Measurements from ENCODE around the gene OR5B12. TPM values are rescaled to one million over a fixed set of nuclear protein-coding genes. Genes with fewer than 3 reads are reported as not detected.

OR5B12 gene
- not detected in 2 replicates for total RNA-seq (2011; cell fraction: chromatin; rRNA removed; ENCODE audit: low replicate concordance)
- total RNA-seq (2011; cell fraction: nucleolus; rRNA removed): not detected in 2 replicates
- not detected in 2 replicates for total RNA-seq (2011; cell fraction: nucleoplasm; rRNA removed)
- total RNA-seq (2014; rRNA removed): not detected in 2 replicates
- total RNA-seq (2014; rRNA removed; fragmentation: Illumina TruSeq; extraction: Trizol): not detected in 2 replicates
- total RNA-seq (2015; rRNA removed; fragmentation: Illumina TruSeq; extraction: Trizol): not detected in 2 replicates
- not detected in 2 replicates for total RNA-seq (2021)
- not detected in 2 replicates for polyA plus RNA-seq (2011; rRNA removed)
- polyA plus RNA-seq (2011; cell fraction: cytosol; rRNA removed): not detected in 2 replicates
- polyA plus RNA-seq (2011; cell fraction: nucleus; rRNA removed): not detected in 2 replicates
- polyA plus RNA-seq (2012): not detected in 2 replicates
- not detected in 2 replicates for polyA plus RNA-seq (2014; fragmentation: Illumina TruSeq; extraction: Trizol)
- polyA plus RNA-seq (2014; fragmentation: Nextera tagmentation; extraction: Ambion mirVana): not detected
- 0.20 TPM in 1 of 2 replicates, not detected in the other for polyA plus RNA-seq (2014; rRNA removed)
- not detected in 2 replicates for polyA minus RNA-seq (2011; rRNA and poly(A)+ RNA removed)
- not detected in 2 replicates for polyA minus RNA-seq (2011; cell fraction: cytosol; rRNA and poly(A)+ RNA removed)
- not detected in 2 replicates for polyA minus RNA-seq (2011; cell fraction: nucleus; rRNA and poly(A)+ RNA removed)
- percentile 15 among the genes with signal in this experiment for Bru-seq, nascent RNA
- BruChase-seq, experiment 1, labeled RNA remaining after a 2-hour chase: not detected
- BruChase-seq, experiment 2, labeled RNA remaining after a 6-hour chase: percentile 11 among the genes with signal in this experiment
- long read RNA-seq, experiment 1: 0 reads
- long read RNA-seq, experiment 2: 0 reads
- long read RNA-seq, experiment 3: 0 reads

GRCh38 chr11:58442136-58442535, at the start of gene OR5B12:
Gene OR5B12, minus strand, starts transcription at chr11:58442236. Its CDS starts 2,085 bp downstream, at chr11:58440151.
- Histone ChIP-seq H3K4me2 (ENCODE audit: insufficient read depth, low read length) (no peak within 1 kb of the TSS), H2AFZ (ENCODE audit: low read depth, low read length) (no peak within 1 kb of the TSS), H3K9me3 (replicated peaks; ENCODE audit: control insufficient read depth, insufficient read depth, low read depth, low read length) (no peaks in the 10 kb centered on the region), H3K79me2 (ENCODE audit: control insufficient read depth, insufficient read depth, low read length) (no peaks in the 10 kb centered on the region), H3K4me1 (replicated peaks in 1 of 2; ENCODE audit: control insufficient read depth in 2 of 2, insufficient read depth in 2 of 2, low read length in 2 of 2) (no peaks in the 10 kb centered on the region; a peak in 1 of 5 replicates), H3K4me3 (no peak within 1 kb of the TSS), H3K27ac (ENCODE audit: extremely low read depth, low read depth, low read length) (no peak within 1 kb of the TSS), H3K27me3 (ENCODE audit: control insufficient read depth in 2 of 2, insufficient read depth in 2 of 2, low read length in 2 of 2) (no peaks in the 10 kb centered on the region), H3K9me1 (ENCODE audit: control insufficient read depth, insufficient read depth, low read length) (no peaks in the 10 kb centered on the region), H3K36me3 (ENCODE audit: control insufficient read depth, insufficient read depth, low read length) (no peaks in the 10 kb centered on the region), H4K20me1 (replicated peaks; ENCODE audit: control insufficient read depth, insufficient read depth, low read length) (no peaks in the 10 kb centered on the region), H3K9ac (ENCODE audit: insufficient read depth in 1 of 2, low read depth in 2 of 2, low read length in 2 of 2) (no peak within 1 kb of the TSS)
- WGBS (ENCODE audit: insufficient coverage, low coverage, missing lambda C conversion rate): 0% methylated on average over 1 of the region's 1 CpG
- DNase-seq (ENCODE audit: extremely low read depth in 1 of 4, low spot score in 3 of 4) (no peak), ATAC-seq (no peak), FAIRE-seq (no peak)
- in situ Hi-C loops (cut with MboI) (no loop called here), intact Hi-C loops (cut with micrococcal nuclease) (no loop called here)
- ChIA-PET POLR2A (interaction anchor here (0.6 kb wide), 1 partner anchor 15 kb away, joined by 4 read pairs; no protein-coding TSS in a partner anchor), CTCF (ENCODE audit: low intra/inter-chr PET ratio) (no interaction called here)
- TF ChIP-seq TCFL5 (CRISPR knock-in tag; conservative IDR thresholded peaks at IDR 0.05) (no peak), TCF7L2 (IDR thresholded peaks at IDR 0.05; ENCODE audit: low read depth, low read length) (no peak), CXXC5 (CRISPR knock-in tag; IDR thresholded peaks at IDR 0.05) (no peak), TRIM24 (IDR thresholded peaks at IDR 0.05) (no peak), FOXJ3 (CRISPR knock-in tag; IDR thresholded peaks at IDR 0.05) (no peak), MAX (CRISPR knock-in tag; IDR thresholded peaks at IDR 0.05) (no peak), SIRT6 (IDR thresholded peaks at IDR 0.05; ENCODE audit: low read depth, low read length) (no peak), PRMT5 (CRISPR knock-in tag; IDR thresholded peaks at IDR 0.05) (no peak), NR1H2 (CRISPR knock-in tag; IDR thresholded peaks at IDR 0.05) (no peak), CBFA2T3 (IDR thresholded peaks at IDR 0.05) (no peak), BHLHE40 (IDR thresholded peaks at IDR 0.05; ENCODE audit: low read length) (no peak), SMARCA5 (IDR thresholded peaks at IDR 0.05) (no peak), EGR1 (conservative IDR thresholded peaks at IDR 0.05) (no peak)
- BruUV-seq (replicated peaks): no TSS peak
